HEK293 (cell line): ENCODE results near the gene USP13.

ENCODE experiments used
- ATF2 ChIP-seq: fragments of 450-650 bp; formaldehyde crosslinking; IDR thresholded peaks from 2 replicates; pipeline ENCODE4 v1.5.1; 2016; ENCODE audit warnings: missing biosample characterization, missing genetic modification characterization, low read depth
- PRDM1 ChIP-seq: fragments of 450-650 bp; formaldehyde crosslinking; IDR thresholded peaks from 2 replicates; pipeline ENCODE4; 2016; ENCODE audit warnings: missing biosample characterization, missing genetic modification characterization
- SP2 ChIP-seq: fragments of 450-650 bp; formaldehyde crosslinking; IDR thresholded peaks from 2 replicates; pipeline ENCODE4 v1.5.1; 2016; ENCODE audit warnings: missing biosample characterization, missing genetic modification characterization
- TCF7L2 ChIP-seq: IDR thresholded peaks from 2 replicates; pipeline ENCODE4 v1.6.1; 2011; ENCODE audit warnings: low read depth, mild to moderate bottlenecking, inconsistent platforms, low read length, moderate library complexity, borderline replicate concordance
- ZNF521 ChIP-seq: fragments of 450-650 bp; formaldehyde crosslinking; IDR thresholded peaks from 2 replicates; pipeline ENCODE4 v1.5.1; 2017; ENCODE audit warnings: missing biosample characterization, mild to moderate bottlenecking, missing genetic modification characterization
- ZNF555 ChIP-seq: fragments of 450-650 bp; formaldehyde crosslinking; conservative IDR thresholded peaks from 2 replicates; pipeline ENCODE4 v1.5.1; 2017; ENCODE audit warnings: missing biosample characterization, mild to moderate bottlenecking, missing genetic modification characterization, inconsistent platforms
- TF ChIP-seq, protein P1 (sequence below): fragments of 450-650 bp; formaldehyde crosslinking; IDR thresholded peaks from 2 replicates; pipeline ENCODE4 v1.5.1; 2016; ENCODE audit warnings: missing biosample characterization, missing genetic modification characterization
- TF ChIP-seq, protein P2 (sequence below): fragments of 450-650 bp; formaldehyde crosslinking; IDR thresholded peaks from 2 replicates; pipeline ENCODE4 v1.5.1; 2017; ENCODE audit warnings: missing biosample characterization, missing genetic modification characterization
- TF ChIP-seq, protein P3 (sequence below): fragments of 450-650 bp; formaldehyde crosslinking; conservative IDR thresholded peaks from 2 replicates; pipeline ENCODE4 v1.5.1; 2016; ENCODE audit warnings: low read depth, missing biosample characterization, missing genetic modification characterization

DNA sequence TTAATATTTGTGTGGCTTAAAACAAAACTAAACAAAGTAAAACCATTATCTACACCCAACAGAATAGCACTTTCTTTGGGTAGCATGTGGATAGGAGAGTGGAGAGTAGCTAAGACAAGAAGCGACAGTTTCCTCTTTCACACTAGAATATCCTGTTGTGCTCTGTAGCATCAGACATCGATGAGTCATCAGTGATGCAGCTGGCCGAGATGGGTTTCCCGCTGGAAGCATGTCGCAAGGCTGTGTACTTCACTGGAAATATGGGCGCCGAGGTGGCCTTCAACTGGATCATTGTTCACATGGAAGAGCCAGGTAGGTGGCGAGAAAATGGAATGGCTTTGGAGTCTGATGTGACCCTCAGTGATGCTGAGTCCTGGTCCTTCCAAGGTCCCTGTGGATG is 108.1 kb downstream of the USP13 start:
- TF ChIP-seq, protein P1, sequence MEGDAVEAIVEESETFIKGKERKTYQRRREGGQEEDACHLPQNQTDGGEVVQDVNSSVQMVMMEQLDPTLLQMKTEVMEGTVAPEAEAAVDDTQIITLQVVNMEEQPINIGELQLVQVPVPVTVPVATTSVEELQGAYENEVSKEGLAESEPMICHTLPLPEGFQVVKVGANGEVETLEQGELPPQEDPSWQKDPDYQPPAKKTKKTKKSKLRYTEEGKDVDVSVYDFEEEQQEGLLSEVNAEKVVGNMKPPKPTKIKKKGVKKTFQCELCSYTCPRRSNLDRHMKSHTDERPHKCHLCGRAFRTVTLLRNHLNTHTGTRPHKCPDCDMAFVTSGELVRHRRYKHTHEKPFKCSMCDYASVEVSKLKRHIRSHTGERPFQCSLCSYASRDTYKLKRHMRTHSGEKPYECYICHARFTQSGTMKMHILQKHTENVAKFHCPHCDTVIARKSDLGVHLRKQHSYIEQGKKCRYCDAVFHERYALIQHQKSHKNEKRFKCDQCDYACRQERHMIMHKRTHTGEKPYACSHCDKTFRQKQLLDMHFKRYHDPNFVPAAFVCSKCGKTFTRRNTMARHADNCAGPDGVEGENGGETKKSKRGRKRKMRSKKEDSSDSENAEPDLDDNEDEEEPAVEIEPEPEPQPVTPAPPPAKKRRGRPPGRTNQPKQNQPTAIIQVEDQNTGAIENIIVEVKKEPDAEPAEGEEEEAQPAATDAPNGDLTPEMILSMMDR (tag by site-specific recombination) = no peak
- TF ChIP-seq ZNF555 (tag by site-specific recombination) = no peak
- TF ChIP-seq TCF7L2 = no peak
- TF ChIP-seq SP2 (tag by site-specific recombination) = no peak
- TF ChIP-seq, protein P2, sequence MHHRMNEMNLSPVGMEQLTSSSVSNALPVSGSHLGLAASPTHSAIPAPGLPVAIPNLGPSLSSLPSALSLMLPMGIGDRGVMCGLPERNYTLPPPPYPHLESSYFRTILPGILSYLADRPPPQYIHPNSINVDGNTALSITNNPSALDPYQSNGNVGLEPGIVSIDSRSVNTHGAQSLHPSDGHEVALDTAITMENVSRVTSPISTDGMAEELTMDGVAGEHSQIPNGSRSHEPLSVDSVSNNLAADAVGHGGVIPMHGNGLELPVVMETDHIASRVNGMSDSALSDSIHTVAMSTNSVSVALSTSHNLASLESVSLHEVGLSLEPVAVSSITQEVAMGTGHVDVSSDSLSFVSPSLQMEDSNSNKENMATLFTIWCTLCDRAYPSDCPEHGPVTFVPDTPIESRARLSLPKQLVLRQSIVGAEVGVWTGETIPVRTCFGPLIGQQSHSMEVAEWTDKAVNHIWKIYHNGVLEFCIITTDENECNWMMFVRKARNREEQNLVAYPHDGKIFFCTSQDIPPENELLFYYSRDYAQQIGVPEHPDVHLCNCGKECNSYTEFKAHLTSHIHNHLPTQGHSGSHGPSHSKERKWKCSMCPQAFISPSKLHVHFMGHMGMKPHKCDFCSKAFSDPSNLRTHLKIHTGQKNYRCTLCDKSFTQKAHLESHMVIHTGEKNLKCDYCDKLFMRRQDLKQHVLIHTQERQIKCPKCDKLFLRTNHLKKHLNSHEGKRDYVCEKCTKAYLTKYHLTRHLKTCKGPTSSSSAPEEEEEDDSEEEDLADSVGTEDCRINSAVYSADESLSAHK (tag by site-specific recombination) = no peak
- TF ChIP-seq, protein P3, sequence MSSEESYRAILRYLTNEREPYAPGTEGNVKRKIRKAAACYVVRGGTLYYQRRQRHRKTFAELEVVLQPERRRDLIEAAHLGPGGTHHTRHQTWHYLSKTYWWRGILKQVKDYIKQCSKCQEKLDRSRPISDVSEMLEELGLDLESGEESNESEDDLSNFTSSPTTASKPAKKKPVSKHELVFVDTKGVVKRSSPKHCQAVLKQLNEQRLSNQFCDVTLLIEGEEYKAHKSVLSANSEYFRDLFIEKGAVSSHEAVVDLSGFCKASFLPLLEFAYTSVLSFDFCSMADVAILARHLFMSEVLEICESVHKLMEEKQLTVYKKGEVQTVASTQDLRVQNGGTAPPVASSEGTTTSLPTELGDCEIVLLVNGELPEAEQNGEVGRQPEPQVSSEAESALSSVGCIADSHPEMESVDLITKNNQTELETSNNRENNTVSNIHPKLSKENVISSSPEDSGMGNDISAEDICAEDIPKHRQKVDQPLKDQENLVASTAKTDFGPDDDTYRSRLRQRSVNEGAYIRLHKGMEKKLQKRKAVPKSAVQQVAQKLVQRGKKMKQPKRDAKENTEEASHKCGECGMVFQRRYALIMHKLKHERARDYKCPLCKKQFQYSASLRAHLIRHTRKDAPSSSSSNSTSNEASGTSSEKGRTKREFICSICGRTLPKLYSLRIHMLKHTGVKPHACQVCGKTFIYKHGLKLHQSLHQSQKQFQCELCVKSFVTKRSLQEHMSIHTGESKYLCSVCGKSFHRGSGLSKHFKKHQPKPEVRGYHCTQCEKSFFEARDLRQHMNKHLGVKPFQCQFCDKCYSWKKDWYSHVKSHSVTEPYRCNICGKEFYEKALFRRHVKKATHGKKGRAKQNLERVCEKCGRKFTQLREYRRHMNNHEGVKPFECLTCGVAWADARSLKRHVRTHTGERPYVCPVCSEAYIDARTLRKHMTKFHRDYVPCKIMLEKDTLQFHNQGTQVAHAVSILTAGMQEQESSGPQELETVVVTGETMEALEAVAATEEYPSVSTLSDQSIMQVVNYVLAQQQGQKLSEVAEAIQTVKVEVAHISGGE (tag by site-specific recombination) = no peak
- TF ChIP-seq ATF2 (tag by site-specific recombination) = no peak
- TF ChIP-seq ZNF521 (tag by site-specific recombination) = no peak
- TF ChIP-seq PRDM1 = no peak
